ENCODE data around the gene SGK2.

SGK2 gene

GRCh38 chr20:43515628-43516027 lies 43.2 kb upstream of the SGK2 start:
- H3K36me3 Mint-ChIP-seq (ENCODE audit: low read depth), result peaks cover 20% of the 10 kb centered on the region
- H3K4me1 Mint-ChIP-seq, result peaks cover 4% of the 10 kb centered on the region
- no peaks in the 10 kb centered on the region for H3K27me3 Mint-ChIP-seq (ENCODE audit: low read depth)
- H3K27ac Mint-ChIP-seq, result no peak overlapping the region
- peaks cover 4% of the 10 kb centered on the region for H3K9me3 Mint-ChIP-seq
- TF ChIP-seq CTCF (IDR thresholded peaks at IDR 0.05; ENCODE audit: unreplicated experiment in 3 of 3), result no peak
- peak overlapping the region; percentile 58 to 95 (median 93) for H3K4me3 Mint-ChIP-seq

GRCh38 chr20:43516251-43516824 lies 42.5 kb upstream of the SGK2 start:
- Mint-ChIP-seq H3K9me3 (peaks cover 6% of the 10 kb centered on the region), H3K4me1 (peaks cover 4% of the 10 kb centered on the region), H3K27ac (no peak overlapping the region), H3K27me3 (ENCODE audit: low read depth) (no peaks in the 10 kb centered on the region), H3K36me3 (ENCODE audit: low read depth) (peaks cover 27% of the 10 kb centered on the region), H3K4me3 (peak overlapping the region; percentile 0 to 69 (median 8))
- TF ChIP-seq CTCF (IDR thresholded peaks at IDR 0.05; ENCODE audit: unreplicated experiment in 3 of 3), result no peak

GRCh38 chr20:43520074-43520630 lies 38.7 kb upstream of the SGK2 start:
- Mint-ChIP-seq H3K27ac (no peak overlapping the region), H3K4me3 (no peak overlapping the region), H3K4me1 (peaks cover 4% of the 10 kb centered on the region), H3K9me3 (peaks cover 7% of the 10 kb centered on the region), H3K27me3 (ENCODE audit: low read depth) (no peaks in the 10 kb centered on the region), H3K36me3 (ENCODE audit: low read depth) (peaks cover 28% of the 10 kb centered on the region)
- TF ChIP-seq CTCF (IDR thresholded peaks at IDR 0.05; ENCODE audit: unreplicated experiment in 3 of 3), result no peak

- H3K9me3 Mint-ChIP-seq, result peaks cover 5% of the 10 kb centered on the region
- H3K36me3 Mint-ChIP-seq (ENCODE audit: low read depth), result peaks cover 12% of the 10 kb centered on the region
- no peaks in the 10 kb centered on the region for H3K27me3 Mint-ChIP-seq (ENCODE audit: low read depth)
- H3K4me3 Mint-ChIP-seq, result no peak overlapping the region
- H3K4me1 Mint-ChIP-seq, result no peaks in the 10 kb centered on the region
- no peak for TF ChIP-seq CTCF (IDR thresholded peaks at IDR 0.05; ENCODE audit: unreplicated experiment in 3 of 3)
- H3K27ac Mint-ChIP-seq, result no peak overlapping the region
Measured at GRCh38 chr20:43525021-43525420, 33.8 kb upstream of the SGK2 start.

- no peaks in the 10 kb centered on the region for H3K9me3 Mint-ChIP-seq
- H3K27ac Mint-ChIP-seq, result no peak overlapping the region
- H3K4me3 Mint-ChIP-seq, result no peak overlapping the region
- H3K36me3 Mint-ChIP-seq (ENCODE audit: low read depth), result no peaks in the 10 kb centered on the region
- no peak for TF ChIP-seq CTCF (IDR thresholded peaks at IDR 0.05; ENCODE audit: unreplicated experiment in 3 of 3)
- no peaks in the 10 kb centered on the region for H3K4me1 Mint-ChIP-seq
- H3K27me3 Mint-ChIP-seq (ENCODE audit: low read depth), result no peaks in the 10 kb centered on the region
Measured at GRCh38 chr20:43528258-43528875, 30.5 kb upstream of the SGK2 start.

GRCh38 chr20:43529051-43529450 lies 29.8 kb upstream of the SGK2 start:
- no peaks in the 10 kb centered on the region for H3K36me3 Mint-ChIP-seq (ENCODE audit: low read depth)
- no peak overlapping the region for H3K4me3 Mint-ChIP-seq
- no peaks in the 10 kb centered on the region for H3K9me3 Mint-ChIP-seq
- no peak overlapping the region for H3K27ac Mint-ChIP-seq
- no peak for TF ChIP-seq CTCF (IDR thresholded peaks at IDR 0.05; ENCODE audit: unreplicated experiment in 3 of 3)
- no peaks in the 10 kb centered on the region for H3K27me3 Mint-ChIP-seq (ENCODE audit: low read depth)
- no peaks in the 10 kb centered on the region for H3K4me1 Mint-ChIP-seq

All from nephron (organoid).